HepG2 (cell line): ENCODE measurements around the gene FKBP10. TPM values are rescaled to one million over a fixed set of nuclear protein-coding genes. Genes with fewer than 3 reads are reported as not detected.

Source experiments
- CTCF ChIP-seq: sonication (generic); formaldehyde crosslinking; IDR thresholded peaks from 2 replicates; pipeline ENCODE4 v1.5.0; 2020; ENCODE audit warnings: mild to moderate bottlenecking, missing genetic modification reagents, moderate library complexity
- MXI1 ChIP-seq: IDR thresholded peaks from 3 replicates; pipeline ENCODE4 v1.6.1; 2012; ENCODE audit warnings: low read depth, low read length, inconsistent platforms, borderline replicate concordance
- MYPOP ChIP-seq: sonication (generic); formaldehyde crosslinking; IDR thresholded peaks from 2 replicates; pipeline ENCODE4 v1.8.1; 2023; ENCODE audit warnings: mild to moderate bottlenecking, moderate library complexity, missing genetic modification reagents
- NCOR1 ChIP-seq: fragments of 200-600 bp; sonication (generic); IDR thresholded peaks from 2 replicates; pipeline ENCODE4 v1.7.0; 2017; ENCODE audit warnings: antibody characterized with exemption, low read length, borderline replicate concordance
- NFIC ChIP-seq: IDR thresholded peaks from 2 replicates; pipeline ENCODE4 v1.6.1; 2012; ENCODE audit warnings: mild to moderate bottlenecking, low read length, inconsistent platforms
- PAXIP1 ChIP-seq: sonication (generic); formaldehyde crosslinking; conservative IDR thresholded peaks from 2 replicates; pipeline ENCODE4 v1.4.0; 2020; ENCODE audit warnings: mild to moderate bottlenecking, missing genetic modification reagents, moderate library complexity
- PBX2 ChIP-seq: IDR thresholded peaks from 2 replicates; pipeline ENCODE4 v1.6.1; 2016; ENCODE audit warnings: control low read depth
- RCOR2 ChIP-seq: IDR thresholded peaks from 2 replicates; pipeline ENCODE4 v1.6.1; 2016; ENCODE audit warnings: missing biosample characterization, missing genetic modification reagents
- SETDB1 ChIP-seq: sonication (generic); formaldehyde crosslinking; IDR thresholded peaks from 2 replicates; pipeline ENCODE4 v1.5.1; 2020; ENCODE audit warnings: missing genetic modification reagents, mild to moderate bottlenecking, borderline replicate concordance
- SOX6 ChIP-seq, 2 experiments: fragments of 450-650 bp in 1 of 2; sonication (generic) in 1 of 2; formaldehyde crosslinking in 1 of 2; IDR thresholded peaks; 2 replicates each; pipeline versions ENCODE4 v1.4.0 to v1.6.1; 2017 to 2020; ENCODE audit warnings: antibody characterized with exemption in 1 of 2, mild to moderate bottlenecking in 1 of 2, missing genetic modification reagents in 1 of 2
- ZNF225 ChIP-seq: sonication (generic); formaldehyde crosslinking; IDR thresholded peaks from 2 replicates; pipeline ENCODE4 v1.4.0; 2020; ENCODE audit warnings: mild to moderate bottlenecking, missing genetic modification reagents
- ZNF292 ChIP-seq: sonication (generic); formaldehyde crosslinking; IDR thresholded peaks from 2 replicates; pipeline ENCODE4 v1.8.1; 2022; ENCODE audit warnings: mild to moderate bottlenecking, low read depth, missing genetic modification reagents, borderline replicate concordance
- ZNF552 ChIP-seq: sonication (generic); formaldehyde crosslinking; IDR thresholded peaks from 2 replicates; pipeline ENCODE4 v1.9.0; 2022; ENCODE audit warnings: missing genetic modification reagents, mild to moderate bottlenecking, borderline replicate concordance
- ZNF780A ChIP-seq: sonication (generic); formaldehyde crosslinking; IDR thresholded peaks from 2 replicates; pipeline ENCODE4 v1.8.0; 2022; ENCODE audit warnings: mild to moderate bottlenecking, missing genetic modification reagents, moderate library complexity
- ZNF839 ChIP-seq: sonication (generic); formaldehyde crosslinking; IDR thresholded peaks from 2 replicates; pipeline ENCODE4 v1.4.0; 2020; ENCODE audit warnings: missing genetic modification reagents, mild to moderate bottlenecking, borderline replicate concordance
- polyA plus RNA-seq, 8 experiments: library from polyadenylated mRNA; depleted of rRNA in 3 of 8; stranded (reverse) in 7 of 8; unstranded in 1 of 8; fragments of >200 nt; fragmentation: Illumina TruSeq in 4 of 8; extraction: Trizol in 4 of 8; gene quantifications; 2 replicates each; pipeline versions ENCODE4 v1.2.1 to v1.2.3, GENCODE V29; 2011 to 2016; ENCODE audit warnings: low read depth in 4 of 8, missing spikeins in 1 of 8, mixed read lengths in 1 of 8; ENCODE audit not compliant: insufficient read depth in 1 of 8
- total RNA-seq, 5 experiments: library from RNA; depleted of rRNA; stranded (reverse); fragments of >200 nt; fragmentation: Illumina TruSeq; extraction: Trizol; gene quantifications; 2 replicates each; pipeline ENCODE4 v1.2.3, GENCODE V29; 2016; ENCODE audit warnings: low read depth in 1 of 5
- TF ChIP-seq, protein P1 (sequence below): sonication (generic); formaldehyde crosslinking; IDR thresholded peaks from 2 replicates; pipeline ENCODE4 v1.8.1; 2023; ENCODE audit warnings: missing genetic modification reagents, inconsistent platforms, borderline replicate concordance
- TF ChIP-seq, protein P2 (sequence below): sonication (generic); formaldehyde crosslinking; IDR thresholded peaks from 2 replicates; pipeline ENCODE4 v1.8.0; 2022; ENCODE audit warnings: missing genetic modification reagents, mild to moderate bottlenecking, inconsistent platforms, borderline replicate concordance
- TF ChIP-seq, protein P3 (sequence below): sonication (generic); formaldehyde crosslinking; IDR thresholded peaks from 2 replicates; pipeline ENCODE4 v1.4.0; 2020; ENCODE audit warnings: mild to moderate bottlenecking, missing genetic modification reagents

FKBP10 gene
- total and polyA plus RNA-seq, 2 of the 13 experiments (the other 11 are each of a cell fraction or from before 2014, with no cell fraction given), result 149 to 573 TPM

DNA sequence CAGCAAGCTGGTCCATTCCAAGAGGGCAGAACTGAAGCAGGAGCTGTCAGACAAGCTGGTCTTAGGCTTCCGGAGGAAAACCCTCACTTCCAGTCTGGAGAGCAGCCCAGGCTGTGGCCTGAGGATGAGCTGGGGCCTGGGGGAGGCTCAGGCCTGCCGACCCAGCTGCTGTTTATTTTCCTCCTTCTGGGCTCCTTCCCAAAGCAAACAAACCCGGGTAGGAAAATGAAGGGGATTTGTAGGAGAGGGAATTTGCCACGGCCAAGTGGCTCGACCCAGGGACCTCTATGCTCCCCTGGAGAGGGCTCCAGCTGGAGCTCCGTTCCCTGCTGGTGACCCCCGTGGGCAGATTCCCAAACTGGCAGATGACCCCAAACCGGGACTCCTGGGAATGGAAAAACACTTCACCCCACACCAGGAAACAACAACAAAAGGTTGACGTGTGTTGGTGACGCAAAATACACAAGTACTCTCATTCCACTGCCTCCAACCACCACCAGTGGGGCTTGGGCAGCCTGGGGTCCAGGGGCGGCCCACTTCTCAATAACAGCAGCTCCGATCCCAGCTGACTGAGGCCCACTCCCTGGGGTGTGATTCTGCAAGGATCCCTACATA, 35.1 kb upstream of the FKBP10 start (continued):
- peak; percentile 74 for TF ChIP-seq PAXIP1 (CRISPR knock-in tag)
- TF ChIP-seq ZNF780A (CRISPR knock-in tag), result no peak
- TF ChIP-seq NFIC, result 0 out of 2 replicates have a peak, but pooled peaks have one; percentile 59
- TF ChIP-seq PBX2, result no peak
- TF ChIP-seq MYPOP, result 0 out of 2 replicates have a peak, but pooled peaks have one; percentile 54
- no peak for TF ChIP-seq ZNF552
- peak; percentile 69; the same call in 1 of the 2 replicates for TF ChIP-seq RCOR2 (CRISPR knock-in tag)
- TF ChIP-seq, protein P1, sequence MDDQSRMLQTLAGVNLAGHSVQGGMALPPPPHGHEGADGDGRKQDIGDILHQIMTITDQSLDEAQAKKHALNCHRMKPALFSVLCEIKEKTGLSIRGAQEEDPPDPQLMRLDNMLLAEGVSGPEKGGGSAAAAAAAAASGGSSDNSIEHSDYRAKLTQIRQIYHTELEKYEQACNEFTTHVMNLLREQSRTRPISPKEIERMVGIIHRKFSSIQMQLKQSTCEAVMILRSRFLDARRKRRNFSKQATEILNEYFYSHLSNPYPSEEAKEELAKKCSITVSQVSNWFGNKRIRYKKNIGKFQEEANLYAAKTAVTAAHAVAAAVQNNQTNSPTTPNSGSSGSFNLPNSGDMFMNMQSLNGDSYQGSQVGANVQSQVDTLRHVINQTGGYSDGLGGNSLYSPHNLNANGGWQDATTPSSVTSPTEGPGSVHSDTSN (CRISPR knock-in tag), result no peak
- no peak for TF ChIP-seq ZNF292
- TF ChIP-seq MXI1, result peak; percentile 39; the same call in 1 of the 3 replicates
- TF ChIP-seq, protein P2, sequence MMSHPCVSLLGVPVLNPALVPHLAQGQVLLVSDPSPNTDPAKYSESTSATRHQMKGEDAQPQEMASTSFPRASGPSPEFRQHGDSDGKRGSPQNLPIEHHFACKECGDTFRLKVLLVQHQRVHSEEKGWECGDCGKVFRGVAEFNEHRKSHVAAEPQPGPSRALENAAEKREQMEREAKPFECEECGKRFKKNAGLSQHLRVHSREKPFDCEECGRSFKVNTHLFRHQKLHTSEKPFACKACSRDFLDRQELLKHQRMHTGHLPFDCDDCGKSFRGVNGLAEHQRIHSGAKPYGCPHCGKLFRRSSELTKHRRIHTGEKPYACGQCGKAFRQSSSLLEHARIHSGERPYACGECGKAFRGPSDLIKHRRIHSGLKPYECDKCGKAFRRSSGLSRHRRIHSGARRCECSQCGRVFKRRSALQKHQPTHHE (CRISPR knock-in tag), result no peak
- no peak for TF ChIP-seq CTCF (CRISPR knock-in tag)
- no peak for TF ChIP-seq ZNF839 (CRISPR knock-in tag)
- TF ChIP-seq, protein P3, sequence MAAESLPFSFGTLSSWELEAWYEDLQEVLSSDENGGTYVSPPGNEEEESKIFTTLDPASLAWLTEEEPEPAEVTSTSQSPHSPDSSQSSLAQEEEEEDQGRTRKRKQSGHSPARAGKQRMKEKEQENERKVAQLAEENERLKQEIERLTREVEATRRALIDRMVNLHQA (CRISPR knock-in tag), result no peak
- no peak for TF ChIP-seq SOX6 (IDR thresholded peaks at IDR 0.05)
- TF ChIP-seq SOX6 (CRISPR knock-in tag; IDR thresholded peaks at IDR 0.05), result peak; percentile 78
- TF ChIP-seq NCOR1, result no peak
- no peak for TF ChIP-seq ZNF225
- TF ChIP-seq SETDB1, result no peak
